Gastrocnemius medialis (tissue), 4 donors: ENCODE measurements around the gene PTPRF.

Source experiments
- CTCF ChIP-seq, 5 experiments: fragments of 450-650 bp in 3 of 5; fragments of 200-600 bp in 2 of 5; sonication (generic) in 2 of 5; IDR thresholded peaks in 4 of 5; conservative IDR thresholded peaks in 1 of 5; 1 replicate in 4 of 5; 2 replicates in 1 of 5; pipeline ENCODE4 v1.5.1; 2016 to 2019; ENCODE audit warnings: antibody characterized with exemption in 5 of 5, mild to moderate bottlenecking in 3 of 5, moderate library complexity in 3 of 5
- POLR2A ChIP-seq, 2 donors: fragments of 450-650 bp; IDR thresholded peaks; one replicate each; pipeline ENCODE4 v1.6.1; 2017; ENCODE audit warnings: antibody characterized with exemption in 2 of 2, mild to moderate bottlenecking in 2 of 2, moderate library complexity in 2 of 2

- TF ChIP-seq CTCF (IDR thresholded peaks at IDR 0.05 in 4 of 5, conservative IDR thresholded peaks at IDR 0.05 in 1 of 5): no peak
- TF ChIP-seq POLR2A (IDR thresholded peaks at IDR 0.05): no peak
These were observed 140.5 kb downstream of the PTPRF start for GRCh38 chr1:43671193-43671592.
